RKO (cell line): ENCODE measurements around the gene LAPTM4A.
"Not testable (repeated sequence)": the region's sequence is repeated elsewhere in the genome, so short reads cannot be mapped to it uniquely, and the experiment has no call there.

Source experiments
- DNase-seq: peaks from one replicate; pipeline ENCODE4 v3.0.0-alpha.2; 2016; ENCODE audit warnings: low spot score

LAPTM4A gene

GRCh38 chr2:20050646-20051531, 539 bp downstream of the LAPTM4A start:
- DNase-seq: peak; percentile 83

GRCh38 chr2:20050104-20050645, 1.3 kb downstream of the LAPTM4A start:
- DNase-seq: peak; percentile 86

DNA sequence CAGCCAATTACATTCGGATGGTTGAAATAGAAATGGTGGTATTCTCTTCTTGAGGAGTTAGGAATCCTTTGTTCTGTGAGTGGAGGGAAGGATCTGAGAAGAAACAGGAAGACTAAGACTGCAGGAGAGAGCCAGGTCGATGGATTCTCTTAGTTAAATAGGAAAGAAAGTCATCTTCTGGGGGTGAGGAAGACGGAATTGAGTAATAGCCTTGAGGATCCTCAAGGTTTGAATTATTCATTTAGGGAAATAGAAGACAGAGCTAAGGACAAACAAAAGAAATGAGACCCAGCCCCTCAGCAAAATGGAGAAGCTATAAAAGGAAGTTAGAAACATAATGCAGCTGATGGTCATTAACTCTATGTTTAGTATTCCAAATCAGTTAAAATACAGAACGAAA, 1.8 kb downstream of the LAPTM4A start:
- DNase-seq: peak; percentile 37

DNA sequence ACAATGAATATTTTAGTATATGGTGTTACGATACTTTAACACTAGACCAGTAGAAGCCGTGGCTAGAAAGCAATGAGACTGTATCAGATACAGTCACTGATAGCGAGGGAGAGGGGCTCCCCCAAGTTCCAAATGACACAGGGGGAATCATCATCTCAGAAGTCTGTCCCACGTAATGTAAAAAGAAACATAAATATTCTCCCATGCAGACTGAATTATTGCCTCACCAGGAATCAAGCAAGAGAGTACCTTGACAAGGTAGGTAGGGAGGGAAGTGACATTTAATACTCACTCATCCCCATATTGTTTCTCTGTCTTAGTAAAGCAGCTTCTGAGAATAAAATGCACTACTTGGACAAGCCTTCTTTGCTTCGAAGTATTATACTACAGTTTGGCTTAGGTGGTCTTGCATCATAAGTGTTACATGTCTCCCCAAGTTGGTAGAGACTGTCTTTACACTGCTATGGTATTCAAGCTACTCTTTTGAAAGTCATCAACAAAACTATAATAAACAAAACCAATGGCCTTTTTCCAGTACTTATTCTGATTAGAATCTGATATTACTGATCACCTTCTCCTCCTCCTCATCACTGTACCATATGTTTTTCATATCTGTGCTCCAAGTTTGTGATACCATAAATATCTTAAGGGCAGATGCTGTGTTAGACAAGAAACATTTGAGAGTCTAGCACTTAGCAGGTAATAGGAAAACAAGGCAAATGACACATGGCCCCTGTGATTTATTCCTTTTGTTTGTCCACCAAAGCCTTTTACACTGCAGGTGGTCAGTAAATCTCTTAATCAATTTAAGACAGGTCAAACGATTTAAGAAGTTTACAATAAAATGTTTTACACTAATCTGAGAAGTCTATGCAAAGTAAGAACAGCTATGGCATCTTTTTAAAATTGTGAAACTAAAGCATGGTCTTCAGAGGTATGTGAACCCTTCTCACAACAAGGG, 2.7 kb downstream of the LAPTM4A start:
- DNase-seq: no peak

GRCh38 chr2:20045712-20046292, 5.6 kb downstream of the LAPTM4A start:
- not testable (repeated sequence) for DNase-seq

DNA sequence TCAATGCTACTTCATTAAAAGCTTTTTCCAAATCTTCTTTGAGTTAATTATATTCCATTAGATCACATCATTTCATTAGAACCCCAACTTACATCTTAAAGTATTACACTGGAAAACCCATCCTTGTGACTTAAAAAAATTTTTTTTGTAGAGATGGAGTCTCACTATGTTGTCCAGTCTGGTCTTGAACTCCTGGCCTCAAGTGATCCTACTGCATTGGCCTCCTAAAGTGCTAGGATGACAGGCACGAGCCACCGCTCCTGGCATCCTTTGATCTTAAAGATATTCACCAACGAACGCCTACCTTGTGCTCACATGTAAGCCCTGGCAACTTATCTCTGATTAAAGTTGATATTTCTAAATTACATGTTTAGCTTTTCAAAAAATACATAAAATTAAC, 6.7 kb downstream of the LAPTM4A start:
- DNase-seq: no peak

- DNase-seq: peak; percentile 18
Observed at GRCh38 chr2:20042531-20042930, 8.9 kb downstream of the LAPTM4A start.

- DNase-seq: peak; percentile 75
Observed at GRCh38 chr2:20040489-20041172, 10.8 kb downstream of the LAPTM4A start.

GRCh38 chr2:20037660-20038059, 13.8 kb downstream of the LAPTM4A start:
- no peak for DNase-seq

DNA sequence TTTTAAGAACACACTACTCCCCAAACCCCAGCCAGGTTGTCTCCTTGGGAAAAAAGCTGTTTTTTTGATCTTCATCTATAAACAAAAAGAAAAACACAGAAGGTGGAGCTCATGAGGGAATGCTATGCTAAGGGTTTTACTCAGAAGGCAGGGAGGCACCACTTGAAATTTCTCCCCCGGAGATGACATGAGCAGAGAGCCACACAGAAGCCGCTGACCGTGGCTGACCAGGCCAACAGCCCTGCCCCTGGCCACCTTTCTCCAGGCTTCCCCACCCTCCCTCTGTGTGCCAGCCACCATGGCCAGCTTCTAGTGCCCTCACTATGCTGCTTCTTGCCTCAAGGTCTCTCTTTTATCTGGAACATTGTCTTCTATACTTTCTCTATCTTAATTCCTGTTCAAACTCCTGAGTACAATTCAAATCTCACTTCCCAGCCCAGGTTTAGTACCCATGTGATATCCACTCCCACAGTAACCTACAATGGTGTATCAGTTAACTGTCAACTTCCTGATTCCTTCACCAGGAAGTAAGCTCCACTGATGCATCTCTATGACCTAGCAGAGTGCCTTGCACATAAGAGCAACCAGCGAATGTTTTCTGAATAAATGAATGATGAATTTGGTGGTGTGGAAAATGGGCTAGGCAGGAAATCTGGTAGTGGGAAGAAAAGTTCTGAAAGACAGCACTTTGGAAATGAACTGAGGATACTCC, 15.3 kb downstream of the LAPTM4A start:
- no peak for DNase-seq

GRCh38 chr2:20034821-20035220, 16.6 kb downstream of the LAPTM4A start:
- DNase-seq: no peak

DNA sequence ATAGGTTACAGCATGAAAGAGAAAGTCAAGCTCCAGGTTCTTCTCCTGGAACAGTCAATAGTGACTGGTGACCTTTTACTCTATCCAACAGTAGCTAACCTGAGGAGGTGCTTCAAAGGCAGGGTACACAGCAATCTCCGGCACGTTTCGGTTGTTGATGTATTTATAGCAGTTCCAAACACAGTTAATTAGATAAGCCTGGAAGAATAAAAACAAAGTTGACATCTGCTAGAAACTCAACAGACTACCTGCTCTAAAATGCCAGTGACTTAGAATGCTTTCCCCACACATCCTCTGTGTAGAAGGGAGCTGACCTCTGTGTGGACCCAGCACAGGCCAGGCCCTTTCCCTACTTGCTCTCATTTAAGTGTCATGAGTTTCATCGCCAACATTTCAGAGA, 17.2 kb downstream of the LAPTM4A start:
- DNase-seq: no peak

- DNase-seq: no peak
Observed at GRCh38 chr2:20033322-20033721, 18.1 kb downstream of the LAPTM4A start.

GRCh38 chr2:20030224-20030623, 21.2 kb downstream of the LAPTM4A start:
- no peak for DNase-seq

GRCh38 chr2:20027705-20028434, 23.6 kb downstream of the LAPTM4A start:
- DNase-seq: no peak

DNA sequence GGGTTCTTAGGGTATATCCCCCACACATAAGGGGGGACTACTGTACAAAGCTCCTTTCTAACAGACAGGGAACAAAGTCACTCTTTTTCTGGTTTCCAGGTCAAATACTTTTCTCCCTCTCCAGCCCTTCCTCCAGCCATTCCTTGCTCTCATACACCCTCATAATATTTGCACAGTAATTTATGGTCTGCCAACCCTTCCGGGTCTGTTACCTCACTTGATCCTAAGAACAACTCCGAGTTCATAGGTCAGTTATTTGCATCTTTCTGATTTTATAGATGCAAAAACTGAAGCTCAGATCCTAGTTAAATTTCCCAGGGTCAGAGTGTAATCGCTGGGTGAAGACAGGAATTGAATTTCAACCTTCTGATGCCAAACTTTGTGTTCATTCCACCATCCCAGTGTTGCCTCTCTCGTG, 24.2 kb downstream of the LAPTM4A start:
- DNase-seq: no peak

GRCh38 chr2:20025065-20025786, 26.2 kb downstream of the LAPTM4A start:
- no peak for DNase-seq

- DNase-seq: no peak
Observed at GRCh38 chr2:20023688-20024087, 27.7 kb downstream of the LAPTM4A start.

DNA sequence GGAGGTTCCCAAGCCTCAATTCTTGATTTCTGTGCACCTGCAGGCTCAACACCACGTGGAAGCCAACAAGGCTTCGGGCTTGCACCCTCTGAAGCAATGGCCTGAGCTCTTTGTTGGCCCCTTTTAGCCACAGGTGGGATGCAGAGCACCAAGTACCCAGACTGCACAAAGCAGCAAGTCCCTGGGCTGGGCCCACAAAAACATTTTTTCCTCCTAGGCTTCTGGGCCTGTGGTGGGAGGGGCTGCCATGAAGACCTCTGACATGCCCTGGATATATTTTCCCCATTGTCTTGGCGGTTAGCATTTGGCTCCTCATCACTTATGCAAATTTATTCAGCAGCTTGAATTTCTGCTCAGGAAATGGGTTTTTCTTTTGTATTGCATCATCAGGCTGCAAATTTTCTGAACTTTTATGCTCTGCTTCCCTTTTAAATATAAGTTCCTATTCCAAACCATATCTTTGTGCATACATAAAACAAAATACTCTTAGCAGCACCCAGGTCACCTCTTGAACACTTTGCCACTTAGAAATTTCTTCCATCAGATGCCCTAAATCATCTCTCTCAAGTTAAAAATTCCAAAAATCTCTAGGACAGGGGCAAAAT, 29.9 kb downstream of the LAPTM4A start:
- DNase-seq: no peak
